Activated B cell treated with CpG ODN at 0.5 μM for 24 hours (primary cell): Measurements from ENCODE around the gene PGBD2. TPM values are rescaled to one million over a fixed set of nuclear protein-coding genes. Genes with fewer than 3 reads are reported as not detected.
"Not testable (repeated sequence)": the region's sequence is repeated elsewhere in the genome, so short reads cannot be mapped to it uniquely, and the experiment has no call there.

Source experiments
- ATAC-seq: fragments of 200-7000 bp; cut with Tn5 transposase; one replicate; pipeline ENCODE4 v1.10.0; 2021; ENCODE audit warnings: low read depth, mild to moderate bottlenecking, moderate library complexity
- CTCF ChIA-PET: fragments of 350-600 bp; sonication (Branson Sonifier 250); formaldehyde crosslinking; loops from one replicate; lab custom pipeline; 2021; ENCODE audit warnings: antibody characterized with exemption; lab: Charles Lee
- POLR2A ChIA-PET: fragments of 350-600 bp; sonication (Branson Sonifier 250); formaldehyde crosslinking; loops from one replicate; lab custom pipeline; 2021; ENCODE audit warnings: antibody characterized with exemption; lab: Charles Lee
- DNase-seq: peaks from one replicate; pipeline ENCODE4 v3.0.0; 2022
- H3K27ac Mint-ChIP-seq: one replicate; pipeline ENCODE4 v1.8.0; 2020; ENCODE audit warnings: mixed read lengths
- H3K27me3 Mint-ChIP-seq: one replicate; pipeline ENCODE4 v1.8.0; 2021; ENCODE audit warnings: mixed read lengths
- H3K36me3 Mint-ChIP-seq: one replicate; pipeline ENCODE4 v1.8.0; 2021; ENCODE audit warnings: low read depth, mixed read lengths
- H3K4me1 Mint-ChIP-seq: one replicate; pipeline ENCODE4 v1.8.0; 2021; ENCODE audit warnings: mixed read lengths
- H3K4me3 Mint-ChIP-seq: one replicate; pipeline ENCODE4 v1.8.0; 2020; ENCODE audit warnings: mild to moderate bottlenecking, mixed read lengths
- H3K9me3 Mint-ChIP-seq: one replicate; pipeline ENCODE4 v1.8.0; 2020; ENCODE audit warnings: mixed read lengths
- intact Hi-C: fragments of 100-400 bp; cut with micrococcal nuclease; formaldehyde crosslinking; loops from one replicate; pipeline ENCODE4 v1.15.1; 2024
- total RNA-seq: library from RNA; stranded (reverse); gene quantifications from 2 replicates; pipeline ENCODE4 v1.2.3, GENCODE V29; 2022
- TF ChIP-seq, protein P1 (sequence below): fragments of 200-600 bp; IDR thresholded peaks from one replicate; pipeline ENCODE4 v1.8.0; 2022; ENCODE audit warnings: antibody characterized with exemption, mild to moderate bottlenecking

The PGBD2 gene
- total RNA-seq, 1 donor from 2014 or later = 13.4 TPM

GRCh38 chr1:248886237-248886895 lies 19.7 kb upstream of the PGBD2 start:
- ChIA-PET POLR2A (interaction anchor here (0.8 to 0.9 kb wide), 2 partner anchors 8 to 14 kb away, joined by 3 to 7 read pairs; no protein-coding TSS in a partner anchor), CTCF (no interaction called here)
- H3K36me3 Mint-ChIP-seq = no peaks in the 10 kb centered on the region
- intact Hi-C loops = no loop called here
- peaks cover 1% of the 10 kb centered on the region for H3K27me3 Mint-ChIP-seq
- no peak overlapping the region for H3K4me3 Mint-ChIP-seq
- peaks cover 23% of the 10 kb centered on the region for H3K4me1 Mint-ChIP-seq
- TF ChIP-seq, protein P1, sequence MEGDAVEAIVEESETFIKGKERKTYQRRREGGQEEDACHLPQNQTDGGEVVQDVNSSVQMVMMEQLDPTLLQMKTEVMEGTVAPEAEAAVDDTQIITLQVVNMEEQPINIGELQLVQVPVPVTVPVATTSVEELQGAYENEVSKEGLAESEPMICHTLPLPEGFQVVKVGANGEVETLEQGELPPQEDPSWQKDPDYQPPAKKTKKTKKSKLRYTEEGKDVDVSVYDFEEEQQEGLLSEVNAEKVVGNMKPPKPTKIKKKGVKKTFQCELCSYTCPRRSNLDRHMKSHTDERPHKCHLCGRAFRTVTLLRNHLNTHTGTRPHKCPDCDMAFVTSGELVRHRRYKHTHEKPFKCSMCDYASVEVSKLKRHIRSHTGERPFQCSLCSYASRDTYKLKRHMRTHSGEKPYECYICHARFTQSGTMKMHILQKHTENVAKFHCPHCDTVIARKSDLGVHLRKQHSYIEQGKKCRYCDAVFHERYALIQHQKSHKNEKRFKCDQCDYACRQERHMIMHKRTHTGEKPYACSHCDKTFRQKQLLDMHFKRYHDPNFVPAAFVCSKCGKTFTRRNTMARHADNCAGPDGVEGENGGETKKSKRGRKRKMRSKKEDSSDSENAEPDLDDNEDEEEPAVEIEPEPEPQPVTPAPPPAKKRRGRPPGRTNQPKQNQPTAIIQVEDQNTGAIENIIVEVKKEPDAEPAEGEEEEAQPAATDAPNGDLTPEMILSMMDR = no peak
- ATAC-seq = no peak
- no peak for DNase-seq
- H3K9me3 Mint-ChIP-seq = no peaks in the 10 kb centered on the region
- no peak overlapping the region for H3K27ac Mint-ChIP-seq

DNA sequence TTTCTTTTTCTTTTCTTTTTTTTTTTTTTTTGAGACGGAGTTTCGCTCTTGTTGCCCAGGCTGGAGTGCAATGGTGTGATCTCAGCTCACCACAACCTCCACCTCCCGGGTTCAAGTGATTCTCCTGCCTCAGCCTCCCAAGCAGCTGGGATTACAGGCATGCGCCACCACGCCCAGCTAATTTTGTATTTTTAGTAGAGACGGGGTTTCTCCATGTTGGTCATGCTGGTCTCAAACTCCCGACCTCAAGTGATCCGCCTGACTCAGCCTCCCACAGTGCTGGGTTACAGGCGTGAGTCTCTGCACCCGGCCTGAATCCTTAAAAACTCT lies 16.2 kb upstream of the PGBD2 start:
- H3K36me3 Mint-ChIP-seq, H3K4me3 Mint-ChIP-seq, DNase-seq, CTCF ChIA-PET, H3K27ac Mint-ChIP-seq, intact Hi-C loops, H3K27me3 Mint-ChIP-seq, H3K9me3 Mint-ChIP-seq, ATAC-seq: not testable (repeated sequence)
- H3K4me1 Mint-ChIP-seq = peaks cover 18% of the 10 kb centered on the region
- POLR2A ChIA-PET = interaction anchor here (0.7 kb wide), 2 partner anchors 18 to 64 kb away, joined by 3 read pairs; partner anchors contain the start of gene SH3BP5L

DNA sequence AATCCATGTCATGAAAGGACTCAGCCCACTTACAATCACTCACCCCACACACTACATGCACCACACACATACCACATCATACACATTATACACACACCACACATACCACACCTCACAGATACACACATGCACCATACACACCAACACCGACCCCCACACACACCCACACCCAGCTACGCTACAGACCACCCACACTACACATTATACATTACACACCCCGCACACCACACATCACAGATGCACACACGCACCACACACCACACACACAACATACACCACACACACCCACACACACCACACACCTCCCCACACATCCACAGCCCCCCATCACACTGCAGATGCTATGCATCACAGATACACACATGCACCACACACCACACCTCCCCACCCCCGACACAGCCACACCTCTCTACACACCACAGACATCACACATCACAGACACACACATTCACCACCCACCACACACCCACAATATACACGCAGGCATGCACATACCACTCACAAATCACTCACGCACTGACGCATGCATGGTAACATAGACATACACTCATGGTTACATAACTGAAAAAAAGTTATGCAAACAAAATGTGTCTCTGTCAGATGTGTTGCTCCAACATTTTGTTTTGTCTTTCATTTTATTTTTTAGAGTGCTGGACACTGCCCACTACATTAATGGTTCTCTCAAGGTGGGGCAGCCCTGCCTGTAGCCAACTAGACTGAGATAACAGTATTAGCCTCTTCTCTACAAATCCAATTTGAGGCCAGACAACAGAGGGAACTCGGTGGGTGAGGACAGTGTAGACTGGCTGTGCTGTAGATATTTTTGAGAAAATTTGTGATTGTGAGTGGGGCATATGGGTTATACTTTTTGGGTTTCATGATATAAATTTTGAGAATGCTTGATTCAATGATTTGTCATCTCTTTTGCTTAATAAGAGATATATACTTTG lies 15.2 kb upstream of the PGBD2 start:
- ATAC-seq = no peak
- intact Hi-C loops = no loop called here

GRCh38 chr1:248891758-248892157 lies 14.3 kb upstream of the PGBD2 start:
- ChIA-PET POLR2A (no interaction called here), CTCF (no interaction called here)
- Mint-ChIP-seq H3K4me1 (no peaks in the 10 kb centered on the region), H3K27me3 (peaks cover 3% of the 10 kb centered on the region), H3K9me3 (no peaks in the 10 kb centered on the region), H3K36me3 (no peaks in the 10 kb centered on the region), H3K27ac (no peak overlapping the region), H3K4me3 (no peak overlapping the region)
- ATAC-seq (no peak), DNase-seq (no peak)
- TF ChIP-seq, protein P1 = no peak
- intact Hi-C loops = no loop called here

More for the DNA sequence above, 15.2 kb upstream of the PGBD2 start:
- Mint-ChIP-seq H3K9me3 (no peaks in the 10 kb centered on the region), H3K4me3 (no peak overlapping the region), H3K27ac (no peak overlapping the region), H3K36me3 (no peaks in the 10 kb centered on the region), H3K27me3 (peaks cover 2% of the 10 kb centered on the region), H3K4me1 (peaks cover 9% of the 10 kb centered on the region)
- ChIA-PET CTCF (no interaction called here), POLR2A (no interaction called here)
- TF ChIP-seq, protein P1 = no peak
- no peak for DNase-seq

DNA sequence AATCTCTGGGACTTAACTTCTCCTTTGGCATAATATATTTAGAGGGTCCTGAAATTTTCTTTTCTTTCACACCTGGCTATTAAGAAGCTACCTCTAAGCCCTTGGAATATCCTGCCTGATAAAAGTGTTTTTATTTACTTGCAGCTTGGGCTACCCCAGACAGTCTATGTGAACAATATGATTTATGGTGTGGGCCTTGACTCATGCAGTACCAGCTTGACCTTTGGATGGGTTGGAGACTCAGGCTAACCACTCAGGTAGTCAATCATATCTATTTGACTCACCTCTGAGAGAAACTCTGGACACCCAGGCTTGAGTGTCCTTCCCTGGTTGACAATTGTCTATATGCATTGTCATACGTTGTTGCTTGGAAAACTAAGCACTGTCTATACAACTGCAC lies 13.4 kb upstream of the PGBD2 start:
- DNase-seq (no peak), ATAC-seq (no peak)
- ChIA-PET CTCF (no interaction called here), POLR2A (no interaction called here)
- intact Hi-C loops = no loop called here
- H3K27ac Mint-ChIP-seq = no peak overlapping the region
- no peaks in the 10 kb centered on the region for H3K4me1 Mint-ChIP-seq
- no peaks in the 10 kb centered on the region for H3K9me3 Mint-ChIP-seq
- no peaks in the 10 kb centered on the region for H3K36me3 Mint-ChIP-seq
- H3K27me3 Mint-ChIP-seq = peaks cover 9% of the 10 kb centered on the region
- no peak overlapping the region for H3K4me3 Mint-ChIP-seq
- TF ChIP-seq, protein P1 = no peak
